Measurements from ENCODE around the gene TIMM17B. TPM values are rescaled to one million over a fixed set of nuclear protein-coding genes. Genes with fewer than 3 reads are reported as not detected.

The TIMM17B gene
- total and polyA plus RNA-seq, 2 of the 8 experiments (the other 6 are each of a cell fraction or from before 2014, with no cell fraction given) = 77.8 to 246 TPM

DNA sequence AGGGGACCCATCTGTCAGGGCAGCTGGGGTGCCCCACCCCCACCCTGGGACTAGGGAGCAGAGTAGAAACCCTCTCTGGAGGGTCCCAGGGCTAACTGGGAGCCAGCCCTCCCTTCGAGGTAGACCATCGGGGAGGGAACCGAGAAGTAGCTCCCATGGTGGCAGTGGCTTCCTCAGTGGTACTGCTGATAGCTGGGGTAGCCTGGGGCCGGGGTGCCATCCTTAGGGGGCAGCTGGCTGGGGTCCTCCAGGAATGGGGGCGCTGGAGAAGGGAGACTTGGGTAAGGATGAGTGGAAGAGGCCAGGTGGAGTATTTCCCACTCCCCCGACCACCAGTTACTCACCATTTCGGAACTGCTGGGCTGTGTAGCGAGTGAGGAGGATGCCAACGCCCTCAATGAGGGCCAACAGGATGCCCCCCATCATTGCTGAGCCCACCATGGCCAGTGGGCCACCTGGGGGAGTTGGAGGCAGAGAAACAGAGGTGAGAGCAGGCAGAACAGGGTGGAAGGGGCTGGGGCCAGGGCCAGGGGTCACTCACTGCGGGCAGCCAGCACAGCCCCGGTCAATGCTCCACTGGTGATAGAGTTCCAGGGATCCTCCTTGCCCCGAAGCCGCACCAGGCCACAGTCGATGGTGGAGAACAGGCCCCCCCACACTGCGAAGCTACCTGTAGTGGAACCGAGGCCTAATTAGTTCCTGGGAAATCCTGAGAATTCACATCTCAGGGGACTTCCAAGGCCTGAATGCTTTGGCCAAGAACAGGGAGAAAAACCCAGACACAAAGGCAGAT lies 3.8 kb downstream of the TIMM17B start (continued):
- no peak for TF ChIP-seq BCL11A (IDR thresholded peaks at IDR 0.05; ENCODE audit: low read depth in 2 of 2, low read length in 2 of 2)
